Ovary (tissue), 3 donors: ENCODE measurements around the gene KMT2A.

Experiments
- EP300 ChIP-seq: sonication (generic); formaldehyde crosslinking; IDR thresholded peaks from one replicate; pipeline ENCODE4 v1.6.1; 2017; ENCODE audit warnings: antibody characterized with exemption
- TF ChIP-seq, protein P1 (sequence below), 3 donors: fragments of 450-650 bp in 2 of 3; fragments of 200-600 bp in 1 of 3; IDR thresholded peaks; one replicate each; pipeline versions ENCODE4 v1.5.1 to v1.8.0; 2016 to 2022; ENCODE audit warnings: antibody characterized with exemption in 3 of 3, mild to moderate bottlenecking in 1 of 3
- donor health status: DM: no; HTN: no; CAD: no.

DNA sequence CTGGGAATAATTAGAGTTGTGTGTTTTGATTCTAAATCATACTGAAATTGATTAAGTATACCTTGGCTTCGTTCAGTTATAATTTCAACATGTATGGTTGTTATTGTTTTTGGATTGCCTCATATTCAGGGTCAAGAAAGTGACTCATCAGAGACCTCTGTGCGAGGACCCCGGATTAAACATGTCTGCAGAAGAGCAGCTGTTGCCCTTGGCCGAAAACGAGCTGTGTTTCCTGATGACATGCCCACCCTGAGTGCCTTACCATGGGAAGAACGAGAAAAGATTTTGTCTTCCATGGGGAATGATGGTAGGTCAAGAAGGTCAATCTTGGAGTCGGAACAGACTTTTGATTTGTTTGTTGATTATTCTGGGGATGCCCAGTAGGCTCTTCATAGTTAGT lies 40.4 kb downstream of the KMT2A start:
- TF ChIP-seq, protein P1, sequence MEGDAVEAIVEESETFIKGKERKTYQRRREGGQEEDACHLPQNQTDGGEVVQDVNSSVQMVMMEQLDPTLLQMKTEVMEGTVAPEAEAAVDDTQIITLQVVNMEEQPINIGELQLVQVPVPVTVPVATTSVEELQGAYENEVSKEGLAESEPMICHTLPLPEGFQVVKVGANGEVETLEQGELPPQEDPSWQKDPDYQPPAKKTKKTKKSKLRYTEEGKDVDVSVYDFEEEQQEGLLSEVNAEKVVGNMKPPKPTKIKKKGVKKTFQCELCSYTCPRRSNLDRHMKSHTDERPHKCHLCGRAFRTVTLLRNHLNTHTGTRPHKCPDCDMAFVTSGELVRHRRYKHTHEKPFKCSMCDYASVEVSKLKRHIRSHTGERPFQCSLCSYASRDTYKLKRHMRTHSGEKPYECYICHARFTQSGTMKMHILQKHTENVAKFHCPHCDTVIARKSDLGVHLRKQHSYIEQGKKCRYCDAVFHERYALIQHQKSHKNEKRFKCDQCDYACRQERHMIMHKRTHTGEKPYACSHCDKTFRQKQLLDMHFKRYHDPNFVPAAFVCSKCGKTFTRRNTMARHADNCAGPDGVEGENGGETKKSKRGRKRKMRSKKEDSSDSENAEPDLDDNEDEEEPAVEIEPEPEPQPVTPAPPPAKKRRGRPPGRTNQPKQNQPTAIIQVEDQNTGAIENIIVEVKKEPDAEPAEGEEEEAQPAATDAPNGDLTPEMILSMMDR (IDR thresholded peaks at IDR 0.05): no peak
- no peak for TF ChIP-seq EP300
